Right kidney (tissue), 1 donor: ENCODE results near the gene GAP43.

Experiments
- DNase-seq: peaks from one replicate; pipeline ENCODE4 v3.0.0-alpha.2; 2016

GAP43 gene

GRCh38 chr3:115627180-115628074 is 4.1 kb downstream of the GAP43 start:
- no peak for DNase-seq

- no peak for DNase-seq
Observed at GRCh38 chr3:115628075-115628412, 4.7 kb downstream of the GAP43 start.

GRCh38 chr3:115630850-115631249 is 7.5 kb downstream of the GAP43 start:
- no peak for DNase-seq

- DNase-seq, result no peak
Observed at GRCh38 chr3:115632026-115632425, 8.7 kb downstream of the GAP43 start.

- DNase-seq, result no peak
Observed at GRCh38 chr3:115633467-115633866, 10.2 kb downstream of the GAP43 start.

GRCh38 chr3:115634052-115634451 is 10.7 kb downstream of the GAP43 start:
- no peak for DNase-seq

GRCh38 chr3:115635406-115635805 is 12.1 kb downstream of the GAP43 start:
- no peak for DNase-seq

- DNase-seq, result no peak
Observed at GRCh38 chr3:115638241-115638640, 14.9 kb downstream of the GAP43 start.

- DNase-seq, result no peak
Observed at GRCh38 chr3:115638991-115639390, 15.7 kb downstream of the GAP43 start.

- DNase-seq, result no peak
Observed at GRCh38 chr3:115644391-115644790, 21.1 kb downstream of the GAP43 start.

GRCh38 chr3:115646027-115646690 is 22.8 kb downstream of the GAP43 start:
- no peak for DNase-seq

GRCh38 chr3:115648559-115648958 is 25.2 kb downstream of the GAP43 start:
- no peak for DNase-seq

- DNase-seq, result no peak
Observed at GRCh38 chr3:115651087-115651486, 27.8 kb downstream of the GAP43 start.

GRCh38 chr3:115651599-115651998 is 28.3 kb downstream of the GAP43 start:
- no peak for DNase-seq

GRCh38 chr3:115652738-115653137 is 29.4 kb downstream of the GAP43 start:
- DNase-seq, result no peak

GRCh38 chr3:115655761-115656282 is 32.5 kb downstream of the GAP43 start:
- no peak for DNase-seq

- no peak for DNase-seq
Observed at GRCh38 chr3:115657168-115657567, 33.9 kb downstream of the GAP43 start.

GRCh38 chr3:115658032-115658336 is 34.7 kb downstream of the GAP43 start:
- no peak for DNase-seq

GRCh38 chr3:115658337-115659181 is 35.2 kb downstream of the GAP43 start:
- peak; percentile 96 for DNase-seq

- no peak for DNase-seq
Observed at GRCh38 chr3:115659253-115660220, 36.2 kb downstream of the GAP43 start.

GRCh38 chr3:115660646-115661337 is 37.5 kb downstream of the GAP43 start:
- no peak for DNase-seq
